HG02588 (cell line): ENCODE data around the gene TMEM52B.

Experiments
- ATAC-seq: cut with Tn5 transposase; IDR thresholded peaks from one replicate; pipeline ENCODE4 v1.9.1; 2021; ENCODE audit warnings: mild to moderate bottlenecking, moderate library complexity; ENCODE audit not compliant: unreplicated experiment

TMEM52B gene

DNA sequence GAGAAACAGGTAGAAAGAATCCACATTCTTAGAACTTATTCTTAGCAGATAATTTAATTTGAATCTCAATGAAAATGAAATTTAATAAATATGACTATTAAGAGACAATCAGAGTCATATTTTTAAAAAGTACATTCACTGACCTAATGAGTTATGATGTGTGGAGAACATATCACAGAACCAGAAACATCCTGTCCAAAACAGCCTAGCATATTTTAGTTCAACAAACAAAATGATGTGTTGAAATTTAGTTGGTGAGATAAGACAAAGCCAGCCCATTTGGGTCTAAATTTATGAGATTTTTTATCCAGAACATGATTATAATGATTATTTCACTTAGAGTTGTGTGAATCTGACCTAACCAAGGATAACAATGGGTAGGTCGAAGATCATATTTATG, 59.7 kb downstream of the TMEM52B start:
- ATAC-seq = no peak

DNA sequence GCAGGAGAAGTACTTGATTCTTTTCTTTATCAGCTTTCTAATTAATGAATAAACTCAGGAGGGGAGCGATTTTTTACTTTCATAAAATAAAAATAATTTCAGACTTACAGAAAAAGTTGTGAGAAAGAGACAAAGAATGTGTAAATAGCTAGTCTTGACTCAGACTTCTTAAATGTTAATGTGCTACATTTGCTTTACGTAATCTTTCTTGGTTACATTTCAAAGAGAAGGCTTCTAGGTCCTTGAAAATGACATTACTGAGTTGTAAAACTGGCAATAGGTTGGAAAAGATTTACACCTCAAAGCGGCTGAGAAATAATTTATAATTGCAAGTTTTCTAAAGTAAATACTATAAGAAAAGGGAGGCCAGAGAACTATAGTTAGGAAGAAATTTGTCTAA, 62.5 kb downstream of the TMEM52B start:
- ATAC-seq = no peak
